Lung (tissue), 12 donors: Measurements from ENCODE around the gene ACOT12. TPM values are rescaled to one million over a fixed set of nuclear protein-coding genes. Genes with fewer than 3 reads are reported as not detected.
"Not testable (repeated sequence)": the region's sequence is repeated elsewhere in the genome, so short reads cannot be mapped to it uniquely, and the experiment has no call there.

Experiments used
- ATAC-seq: fragments of 200-7000 bp; cut with Tn5 transposase; one replicate; pipeline ENCODE4 v1.9.1; 2020; ENCODE audit warnings: moderate number of reproducible peaks; ENCODE audit not compliant: insufficient read depth, low FRiP score
- DNase-seq, 3 donors: peaks; one replicate each; pipeline ENCODE4 v3.0.0-alpha.2; 2013 to 2017
- H3K27ac ChIP-seq, 2 donors: one replicate each; pipeline ENCODE4 v1.5.1; 2013; ENCODE audit warnings: mild to moderate bottlenecking in 2 of 2, moderate library complexity in 2 of 2, control low read depth in 1 of 2, inconsistent platforms in 1 of 2, low read depth in 1 of 2, low read length in 1 of 2
- H3K27me3 ChIP-seq, 3 donors: one replicate each; pipeline ENCODE4 v1.5.1; 2013; ENCODE audit warnings: low read length in 2 of 3; ENCODE audit not compliant: control insufficient read depth in 3 of 3, insufficient read depth in 3 of 3
- H3K36me3 ChIP-seq, 4 donors: one replicate each; pipeline ENCODE4 v1.5.1; 2013; ENCODE audit warnings: low read length in 4 of 4, mild to moderate bottlenecking in 1 of 4, moderate library complexity in 1 of 4; ENCODE audit not compliant: control insufficient read depth in 4 of 4, insufficient read depth in 4 of 4
- H3K4me1 ChIP-seq, 5 donors: one replicate each; pipeline ENCODE4 v1.5.1; 2013; ENCODE audit warnings: low read length in 5 of 5, mild to moderate bottlenecking in 2 of 5, moderate library complexity in 1 of 5; ENCODE audit not compliant: control insufficient read depth in 5 of 5, insufficient read depth in 5 of 5
- H3K4me3 ChIP-seq: one replicate; pipeline ENCODE4 v1.5.1; 2013; ENCODE audit warnings: mild to moderate bottlenecking, control low read depth, moderate library complexity
- H3K9ac ChIP-seq, 2 donors: one replicate each; pipeline ENCODE4 v1.5.1; 2013; ENCODE audit warnings: low read length in 2 of 2, control low read depth in 1 of 2; ENCODE audit not compliant: insufficient read depth in 1 of 2
- H3K9me3 ChIP-seq, 4 donors: one replicate each; pipeline ENCODE4 v1.5.1; 2013; ENCODE audit warnings: low read length in 3 of 4, mild to moderate bottlenecking in 1 of 4, moderate library complexity in 1 of 4; ENCODE audit not compliant: control insufficient read depth in 4 of 4, insufficient read depth in 3 of 4
- CTCF ChIP-seq: IDR thresholded peaks from 2 replicates; pipeline ENCODE4 v1.5.1; 2012; ENCODE audit warnings: mild to moderate bottlenecking; ENCODE audit errors: control extremely low read depth, extremely low read depth
- WGBS, 2 donors: extraction: QIAGEN DNeasy Blood & Tissue Kit; methylation state at CpG; one replicate each; pipeline ENCODE4 v1.1.7; 2013; 5-methylcytosine and 5-hydroxymethylcytosine counted together
- polyA plus RNA-seq, 2 donors: library from polyadenylated mRNA; stranded (reverse); fragments of 200-250 nt; gene quantifications; one replicate each; pipeline ENCODE4 v1.2.1, GENCODE V29; 2013
- total RNA-seq, 2 donors: library from RNA; depleted of rRNA in 1 of 2; stranded (reverse); fragments of >200 nt in 1 of 2; gene quantifications; one replicate each; pipeline ENCODE4 v1.2.1, GENCODE V29; 2014 to 2021
- donor health status: control.
- donor health status: control.
- donor health status: Bipolar disorder and iron deficiency.
- donor health status: healthy.
- donor health status: DM: yes; HTN: yes; CAD: no.

The ACOT12 gene
- total and polyA plus RNA-seq, 4 donors = not detected

GRCh38 chr5:81301271-81302015 lies 92.5 kb downstream of the ACOT12 start, which contains the start of gene ZCCHC9:
ZCCHC9 (plus strand) TSS chr5:81301587; CDS start chr5:81304758, 3,171 bp downstream.
- Histone ChIP-seq H3K4me1 (peaks cover 3 to 24% (median 7%) of the 10 kb centered on the region in 5 donors), H3K27ac (peak within 1 kb of the TSS; percentile 92 to 97), H3K4me3 (peak within 1 kb of the TSS; percentile 87), H3K9me3 (no peaks in the 10 kb centered on the region), H3K27me3 (no peaks in the 10 kb centered on the region), H3K36me3 (peaks cover 0 to 10% (median 2%) of the 10 kb centered on the region in 4 donors), H3K9ac (peak within 1 kb of the TSS; percentile 91 to 92)
- WGBS, 2 donors = 0% methylated on average over 52 to 54 of the region's 54 CpGs
- peak; percentile 98 for ATAC-seq
- TF ChIP-seq CTCF = peak; percentile 27
- peak; percentile 97 to 99 (median 98) for DNase-seq

GRCh38 chr5:81300921-81301270 lies 93.0 kb downstream of the ACOT12 start:
- H3K36me3 ChIP-seq = peaks cover 0 to 10% (median 2%) of the 10 kb centered on the region in 4 donors

GRCh38 chr5:81297531-81297930 lies 96.4 kb downstream of the ACOT12 start:
- DNase-seq (no peak), ATAC-seq (no peak)
- TF ChIP-seq CTCF = no peak
- Histone ChIP-seq H3K9me3 (peaks cover 0 to 7% (median 0%) of the 10 kb centered on the region in 4 donors), H3K27ac (no peak overlapping the region), H3K9ac (no peak overlapping the region), H3K4me3 (no peak overlapping the region), H3K27me3 (no peaks in the 10 kb centered on the region), H3K4me1 (peaks cover 3 to 21% (median 6%) of the 10 kb centered on the region in 5 donors), H3K36me3 (peaks cover 0 to 13% (median 5%) of the 10 kb centered on the region in 4 donors)
- WGBS, 2 donors = 63 to 84% methylated on average over 4 of the region's 4 CpGs

More at GRCh38 chr5:81300921-81301270, 93.0 kb downstream of the ACOT12 start:
- H3K27me3 ChIP-seq = no peaks in the 10 kb centered on the region
- 0% methylated on average over 2 of the region's 2 CpGs for WGBS, 2 donors
- TF ChIP-seq CTCF = no peak
- H3K9ac ChIP-seq = peak overlapping the region; percentile 90 to 92
- H3K9me3 ChIP-seq = no peaks in the 10 kb centered on the region
- H3K4me3 ChIP-seq = peak overlapping the region; percentile 87
- DNase-seq (no peak), ATAC-seq (no peak)
- H3K4me1 ChIP-seq = peaks cover 3 to 24% (median 7%) of the 10 kb centered on the region in 5 donors
- H3K27ac ChIP-seq = peak overlapping the region; percentile 92 to 97

GRCh38 chr5:81294021-81294420 lies 99.9 kb downstream of the ACOT12 start:
- H3K27ac ChIP-seq, H3K9ac ChIP-seq, H3K4me1 ChIP-seq, H3K4me3 ChIP-seq, DNase-seq, H3K27me3 ChIP-seq, ATAC-seq: not testable (repeated sequence)
- Histone ChIP-seq H3K9me3 (peaks cover 2 to 11% (median 6%) of the 10 kb centered on the region in 4 donors), H3K36me3 (peaks cover 0 to 14% (median 8%) of the 10 kb centered on the region in 4 donors)
- 90 to 99% methylated on average over 5 of the region's 5 CpGs for WGBS, 2 donors
